Small intestine (tissue), 7 donors: Measurements from ENCODE around the gene KRT31. TPM values are rescaled to one million over a fixed set of nuclear protein-coding genes. Genes with fewer than 3 reads are reported as not detected.
"Not testable (repeated sequence)": the region's sequence is repeated elsewhere in the genome, so short reads cannot be mapped to it uniquely, and the experiment has no call there.

Source experiments
- DNase-seq, 2 donors: peaks; one replicate each; pipeline versions ENCODE4 v3.0.0 to v3.0.0-alpha.2; 2013
- FAIRE-seq: peaks from 2 replicates; lab custom pipeline; 2012; peaks lifted over from hg19 to GRCh38; lab: Jason Lieb, UNC
- H3K27ac ChIP-seq, 3 donors: one replicate each; pipeline ENCODE4 v1.5.1; 2013; ENCODE audit warnings: low read length in 2 of 3, mild to moderate bottlenecking in 2 of 3, control low read depth in 1 of 3, inconsistent platforms in 1 of 3, low read depth in 1 of 3, moderate library complexity in 1 of 3
- H3K27me3 ChIP-seq, 3 donors: one replicate each; pipeline ENCODE4 v1.6.1; 2013; ENCODE audit warnings: low read length in 3 of 3, inconsistent platforms in 1 of 3; ENCODE audit not compliant: control insufficient read depth in 3 of 3, insufficient read depth in 3 of 3
- H3K36me3 ChIP-seq, 3 donors: one replicate each; pipeline ENCODE4 v1.6.1; 2013; ENCODE audit warnings: low read length in 3 of 3, inconsistent platforms in 1 of 3, low read depth in 1 of 3, mild to moderate bottlenecking in 1 of 3, moderate library complexity in 1 of 3; ENCODE audit not compliant: control insufficient read depth in 3 of 3, insufficient read depth in 2 of 3
- H3K4me1 ChIP-seq, 3 donors: one replicate each; pipeline ENCODE4 v1.6.1; 2013; ENCODE audit warnings: low read length in 2 of 3, inconsistent platforms in 1 of 3, low read depth in 1 of 3, mild to moderate bottlenecking in 1 of 3, moderate library complexity in 1 of 3; ENCODE audit not compliant: control insufficient read depth in 3 of 3, insufficient read depth in 2 of 3
- H3K4me3 ChIP-seq, 3 donors: one replicate each; pipeline ENCODE4 v1.5.1; 2013; ENCODE audit warnings: low read length in 3 of 3, control low read depth in 1 of 3, inconsistent platforms in 1 of 3, low read depth in 1 of 3, mild to moderate bottlenecking in 1 of 3, moderate library complexity in 1 of 3
- H3K9me3 ChIP-seq, 2 donors: one replicate each; pipeline ENCODE4 v1.6.1; 2013; ENCODE audit warnings: low read depth in 1 of 2, low read length in 1 of 2; ENCODE audit not compliant: control insufficient read depth in 2 of 2, insufficient read depth in 1 of 2
- WGBS, 3 donors: extraction: QIAGEN DNeasy Blood & Tissue Kit; methylation state at CpG; one replicate each; pipeline ENCODE4 v1.1.7; 2013; 5-methylcytosine and 5-hydroxymethylcytosine counted together
- polyA plus RNA-seq, 4 donors: library from polyadenylated mRNA; stranded (reverse) in 3 of 4; unstranded in 1 of 4; fragments of 200-250 nt in 3 of 4; fragments of 120-200 nt in 1 of 4; gene quantifications; one replicate each; pipeline versions ENCODE4 v1.2.1 to v1.2.3, GENCODE V29; 2013
- donor health status: healthy with polysubstance abuse.
- donor health status: control.
- donor health status: control.
- donor health status: Bipolar disorder and iron deficiency.
- donor health status: healthy.

Gene KRT31
- polyA plus RNA-seq, 4 donors, result not detected

DNA sequence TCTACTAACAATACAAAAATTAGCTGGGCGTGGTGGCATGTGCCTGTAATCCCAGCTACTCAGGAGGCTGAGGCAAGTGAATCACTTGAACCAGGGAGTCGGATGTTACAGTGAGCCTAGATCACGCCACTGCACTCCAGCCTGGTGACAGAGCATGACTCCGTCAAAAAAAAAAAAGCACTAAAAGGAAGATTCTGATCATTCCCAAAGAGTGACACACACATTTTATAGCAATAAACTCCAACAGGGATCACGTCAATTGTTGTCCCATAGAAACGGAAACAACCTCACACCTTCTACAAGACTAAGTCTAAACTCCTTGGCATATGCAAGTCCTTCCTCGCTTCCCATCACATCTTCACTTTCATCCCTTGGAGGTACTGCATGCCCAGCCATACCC is 17.3 kb downstream of the KRT31 start:
- not testable (repeated sequence) for FAIRE-seq, H3K27ac ChIP-seq, H3K4me1 ChIP-seq, H3K4me3 ChIP-seq, H3K27me3 ChIP-seq, H3K36me3 ChIP-seq, DNase-seq, H3K9me3 ChIP-seq
- 76 to 86% (median 86%) methylated on average over 7 of the region's 7 CpGs for WGBS, 3 donors

DNA sequence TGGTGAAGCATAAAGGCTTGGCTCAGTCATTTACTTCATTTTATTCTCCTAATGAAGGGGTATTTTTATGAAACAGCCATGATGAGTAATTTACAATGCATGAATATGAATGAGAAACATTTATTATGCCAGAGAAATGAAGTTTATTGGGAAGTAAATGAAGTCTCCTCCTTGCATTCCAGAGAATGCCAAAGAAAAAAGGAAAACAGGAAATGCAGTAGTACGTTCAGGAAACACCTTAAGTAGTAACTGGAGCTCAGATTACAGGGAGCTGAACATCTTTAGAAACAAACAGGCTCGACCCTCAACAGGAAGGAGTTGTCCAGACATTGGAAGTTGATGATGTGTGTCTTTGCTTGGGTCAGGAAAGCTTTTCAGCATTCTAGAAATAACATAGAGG is 19.9 kb downstream of the KRT31 start:
- no peak overlapping the region for H3K4me3 ChIP-seq
- H3K36me3 ChIP-seq, result no peaks in the 10 kb centered on the region
- 25 to 26% (median 25%) methylated on average over 2 of the region's 2 CpGs for WGBS, 3 donors
- DNase-seq (no peak), FAIRE-seq (no peak)
- no peaks in the 10 kb centered on the region for H3K4me1 ChIP-seq
- H3K9me3 ChIP-seq, result peaks cover 0 to 2% of the 10 kb centered on the region in 2 donors
- no peak overlapping the region for H3K27ac ChIP-seq
- peaks cover 0 to 6% (median 4%) of the 10 kb centered on the region in 3 donors for H3K27me3 ChIP-seq

DNA sequence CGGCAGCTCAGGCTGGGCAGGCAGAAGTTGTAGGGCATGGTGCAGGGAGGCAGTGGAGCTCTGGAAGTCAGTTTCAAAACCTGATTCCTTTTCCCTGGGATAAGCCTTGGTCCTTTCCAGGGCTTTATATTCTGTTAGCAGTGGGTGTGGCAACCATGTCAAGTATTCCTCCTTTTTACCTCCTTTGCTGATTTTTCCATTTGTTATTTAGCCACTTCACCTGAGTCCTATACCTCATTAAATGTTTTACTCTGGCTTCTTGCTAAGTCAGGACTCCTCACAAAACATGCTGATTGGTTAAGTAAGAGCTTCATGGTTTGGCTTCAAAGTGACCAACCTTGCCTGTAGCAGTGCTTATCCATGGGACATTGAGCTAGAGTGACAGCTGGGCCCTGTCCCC is 27.7 kb downstream of the KRT31 start, which contains the start of gene KRT33B:
TSS of gene KRT33B (minus strand) at position 101 of the 400 bp plus-strand sequence. CDS start at position 38, 63 bp downstream.
- Histone ChIP-seq H3K27ac (no peak within 1 kb of the TSS), H3K4me3 (no peak within 1 kb of the TSS), H3K9me3 (peaks cover 0 to under 1% of the 10 kb centered on the region in 2 donors), H3K4me1 (no peaks in the 10 kb centered on the region), H3K36me3 (no peaks in the 10 kb centered on the region), H3K27me3 (peaks cover 0 to 4% (median 3%) of the 10 kb centered on the region in 3 donors)
- 95 to 100% (median 100%) methylated on average over 1 of the region's 1 CpG for WGBS, 3 donors
- FAIRE-seq (no peak), DNase-seq (no peak)

DNA sequence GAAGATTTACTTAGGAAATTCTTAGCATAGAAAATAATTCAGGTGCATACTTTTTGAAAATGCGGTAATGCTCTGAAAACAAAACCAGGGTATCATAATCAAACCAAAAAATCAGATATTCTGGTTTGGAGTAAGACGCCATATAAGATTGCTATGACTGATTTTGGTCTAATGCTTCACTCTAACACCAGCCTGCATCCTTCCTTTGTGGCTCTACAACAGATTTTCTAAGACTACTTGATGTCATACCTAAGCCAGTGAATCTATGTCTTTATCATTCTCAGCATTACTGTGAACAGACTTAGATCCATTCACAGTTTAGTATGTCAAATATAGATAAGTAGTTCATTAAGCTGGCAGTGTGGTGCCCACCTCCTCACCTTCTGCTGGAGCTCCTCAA is 28.4 kb downstream of the KRT31 start:
- Histone ChIP-seq H3K4me3 (no peak overlapping the region), H3K27me3 (peaks cover 0 to 4% (median 3%) of the 10 kb centered on the region in 3 donors), H3K9me3 (no peaks in the 10 kb centered on the region), H3K36me3 (no peaks in the 10 kb centered on the region), H3K27ac (no peak overlapping the region), H3K4me1 (no peaks in the 10 kb centered on the region)
- DNase-seq, result no peak
- whole genome bisulfite sequencing, 3 donors, result 83 to 90% (median 87%) methylated on average over 2 of the region's 2 CpGs
- FAIRE-seq, result no peak

DNA sequence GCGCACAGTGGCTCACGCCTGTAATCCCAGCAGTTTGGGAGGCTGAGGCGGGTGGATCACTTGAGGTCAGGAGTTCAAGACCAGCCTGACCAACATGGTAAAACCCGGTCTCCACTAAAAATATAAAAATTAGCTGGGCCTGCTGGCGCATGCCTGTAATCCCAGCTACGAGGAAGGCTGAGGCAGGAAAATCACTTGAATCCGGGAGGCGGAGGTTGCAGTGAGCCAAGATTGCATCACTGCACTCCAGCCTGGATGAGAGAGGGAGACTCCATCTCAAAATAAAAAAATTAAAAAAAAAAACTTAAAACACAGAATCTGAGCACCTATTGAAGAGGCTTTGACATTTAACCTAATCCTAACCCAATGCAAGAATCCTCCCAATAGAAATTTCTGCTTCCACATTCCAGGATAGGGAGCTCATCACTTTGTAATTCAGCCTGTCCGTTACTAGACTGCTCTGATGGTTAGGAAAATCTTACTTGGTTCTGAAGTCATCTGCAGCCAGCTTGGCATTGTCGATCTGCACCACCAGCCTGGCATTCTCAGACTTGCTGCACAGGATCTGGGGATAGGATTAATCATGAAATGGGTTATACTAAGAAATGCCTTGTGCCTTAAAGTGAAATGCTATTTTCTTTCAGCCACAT is 29.9 kb downstream of the KRT31 start:
- FAIRE-seq (no peak), DNase-seq (no peak)
- 80 to 90% (median 87%) methylated on average over 10 of the region's 10 CpGs for WGBS, 3 donors
- H3K4me1 ChIP-seq, result no peaks in the 10 kb centered on the region
- no peak overlapping the region for H3K27ac ChIP-seq
- H3K27me3 ChIP-seq, result peaks cover 0 to 4% (median 3%) of the 10 kb centered on the region in 3 donors
- H3K4me3 ChIP-seq, result no peak overlapping the region
- H3K9me3 ChIP-seq, result no peaks in the 10 kb centered on the region
- H3K36me3 ChIP-seq, result no peaks in the 10 kb centered on the region

DNA sequence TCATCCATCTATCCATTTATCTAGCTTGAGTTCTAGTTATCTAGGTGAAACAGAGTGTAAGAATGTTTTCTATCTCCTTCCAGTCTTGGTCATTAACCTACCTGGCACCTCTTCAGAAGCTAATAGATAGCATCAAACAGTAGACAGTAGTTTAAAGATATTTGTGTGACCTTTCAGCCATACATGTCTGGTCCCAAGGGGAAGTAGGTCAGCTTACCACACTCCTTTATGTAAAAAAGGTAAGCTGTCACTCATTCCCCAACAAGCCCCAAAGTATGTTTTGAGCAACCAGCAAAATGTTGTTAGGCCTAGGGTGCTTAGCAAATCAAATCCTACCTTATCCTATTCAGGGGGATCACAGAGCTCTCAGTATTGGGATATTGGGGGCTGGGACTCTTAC is 31.3 kb downstream of the KRT31 start:
- no peak for DNase-seq
- no peak for FAIRE-seq
- H3K36me3 ChIP-seq, result no peaks in the 10 kb centered on the region
- no peaks in the 10 kb centered on the region for H3K4me1 ChIP-seq
- no peak overlapping the region for H3K27ac ChIP-seq
- H3K27me3 ChIP-seq, result peaks cover 0 to 4% (median 3%) of the 10 kb centered on the region in 3 donors
- no peaks in the 10 kb centered on the region for H3K9me3 ChIP-seq
- H3K4me3 ChIP-seq, result no peak overlapping the region

DNA sequence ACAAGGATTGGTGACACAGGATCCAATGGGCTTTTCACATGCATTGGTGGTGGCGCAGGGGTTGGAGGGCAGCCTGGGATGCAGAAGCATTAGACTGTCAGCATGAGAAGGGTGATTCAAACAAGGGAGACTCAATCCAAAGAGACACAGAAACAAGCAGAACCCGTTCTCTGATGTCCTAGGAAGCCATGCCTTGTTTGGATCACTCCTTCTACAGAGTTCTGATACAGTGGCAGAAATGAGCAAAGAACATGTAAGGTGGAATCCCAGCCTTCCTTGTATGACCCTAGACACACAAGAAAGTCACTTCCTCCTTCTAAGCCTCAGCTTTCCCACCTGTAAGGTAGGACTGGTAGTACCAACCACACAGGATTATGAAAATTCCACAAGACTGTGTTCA is 33.5 kb downstream of the KRT31 start:
- Histone ChIP-seq H3K36me3 (no peaks in the 10 kb centered on the region), H3K4me3 (no peak overlapping the region), H3K27me3 (no peaks in the 10 kb centered on the region), H3K4me1 (no peaks in the 10 kb centered on the region), H3K27ac (no peak overlapping the region), H3K9me3 (peaks cover 0 to 5% of the 10 kb centered on the region in 2 donors)
- 79 to 86% (median 81%) methylated on average over 2 of the region's 2 CpGs for WGBS, 3 donors
- DNase-seq, result no peak
- FAIRE-seq, result no peak

DNA sequence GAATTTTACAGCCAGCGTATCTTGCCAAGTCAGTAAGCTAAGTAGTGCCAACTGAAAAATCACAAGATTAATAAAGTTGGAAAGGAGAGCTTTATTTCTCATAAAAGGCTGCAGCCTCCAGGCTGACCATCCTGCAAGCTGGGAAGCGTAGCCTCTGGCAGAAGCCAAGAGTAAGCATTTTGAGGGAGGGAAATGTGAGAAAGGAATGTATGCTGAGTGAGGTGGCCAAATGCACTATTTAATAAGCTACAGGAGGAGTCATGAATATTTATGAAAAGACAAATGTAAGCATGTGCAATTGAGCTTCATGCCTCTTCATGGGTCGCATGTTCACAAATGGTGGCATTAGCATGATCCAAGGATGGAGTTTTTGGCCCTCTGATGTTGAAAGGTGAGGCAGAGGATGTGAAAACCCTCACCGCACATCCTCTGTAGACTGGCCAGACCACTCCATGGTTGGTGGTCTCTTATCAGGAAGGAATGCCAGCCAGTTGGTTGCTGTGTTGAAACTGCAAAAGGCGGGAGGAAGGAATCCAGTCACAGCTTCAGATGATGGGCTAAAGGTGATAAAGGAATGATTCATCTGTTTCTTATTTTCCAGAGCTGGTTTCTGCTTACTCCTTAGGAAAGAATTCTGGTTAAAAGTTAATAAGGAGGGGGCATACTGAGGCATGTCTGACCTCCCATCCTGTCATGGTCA is 37.0 kb downstream of the KRT31 start:
- no peak overlapping the region for H3K4me3 ChIP-seq
- H3K4me1 ChIP-seq, result no peaks in the 10 kb centered on the region
- no peak for FAIRE-seq
- H3K27ac ChIP-seq, result no peak overlapping the region
- peaks cover 0 to 5% of the 10 kb centered on the region in 2 donors for H3K9me3 ChIP-seq
- WGBS, 3 donors, result 80 to 83% (median 83%) methylated on average over 5 of the region's 5 CpGs
- peaks cover 0 to 2% (median 2%) of the 10 kb centered on the region in 3 donors for H3K27me3 ChIP-seq
- no peak for DNase-seq
- no peaks in the 10 kb centered on the region for H3K36me3 ChIP-seq
